ENCODE data around the gene PRR5L.

GRCh38 chr11:36431429-36432092 is 135.5 kb downstream of the PRR5L start:
- TF ChIP-seq REST (IDR thresholded peaks at IDR 0.05; ENCODE audit: insufficient replicate concordance, low read depth) (no peak), CTCF (IDR thresholded peaks at IDR 0.05; ENCODE audit: insufficient read depth, low read length) (peak; percentile 0)
